Measurements from ENCODE around the gene ENTR1. TPM values are rescaled to one million over a fixed set of nuclear protein-coding genes. Genes with fewer than 3 reads are reported as not detected.

Gene ENTR1
- total and polyA plus RNA-seq, 2 of the 4 experiments (the other 2 are of a cell fraction), result 14.5 to 37.3 TPM

DNA sequence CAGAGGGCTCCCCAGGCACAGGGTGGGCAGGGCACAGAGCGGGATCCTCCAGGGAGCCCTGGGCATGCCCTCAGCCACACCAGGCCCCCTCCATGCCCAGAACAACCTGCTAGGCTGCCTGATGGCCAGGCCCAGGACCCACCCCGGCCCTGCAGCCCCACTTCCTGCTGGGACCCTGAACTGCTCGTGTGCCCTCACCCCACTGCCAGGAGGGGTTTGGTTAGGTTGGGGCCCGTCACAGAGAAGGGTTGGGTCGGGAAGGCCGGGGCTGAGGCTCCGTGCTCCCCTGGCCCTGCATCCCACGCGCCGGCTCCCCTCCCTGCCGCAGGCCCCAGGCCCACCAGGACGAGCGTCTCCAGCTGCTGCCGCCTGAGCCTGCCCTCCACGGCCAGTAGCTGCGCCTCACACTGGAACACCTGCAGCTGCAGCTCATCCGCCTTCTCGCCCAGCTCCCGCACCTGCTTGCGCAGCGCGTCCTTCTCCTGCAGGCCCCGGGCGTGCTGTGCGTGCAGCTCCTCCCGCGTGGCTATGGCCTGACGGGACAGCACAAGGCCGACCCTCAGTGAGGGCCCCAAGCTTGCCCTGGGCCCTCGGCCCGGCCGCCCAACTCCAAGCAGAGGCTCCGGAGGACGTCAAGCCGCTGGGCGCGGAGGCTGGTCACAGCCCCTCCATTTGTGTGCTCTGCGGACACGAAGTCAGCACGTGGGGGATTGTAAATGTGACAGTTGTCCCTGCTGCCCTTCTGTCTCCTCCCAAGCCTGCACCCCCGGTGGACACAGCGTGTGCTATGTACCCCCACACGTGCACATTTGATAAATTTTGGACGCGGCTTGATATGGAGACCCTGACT, 42.9 kb downstream of the ENTR1 start:
- H3K9ac ChIP-seq (ENCODE audit: low read depth, low read length), result no peak overlapping the region
- no peak overlapping the region for H2BK5ac ChIP-seq (ENCODE audit: low read depth, low read length, poor library complexity, severe bottlenecking)
- ChIA-PET POLR2A (ENCODE audit: unreplicated experiment) (no interaction called here), CTCF (no interaction called here)
- no peak overlapping the region for H4K8ac ChIP-seq (ENCODE audit: low read depth in 2 of 2, low read length in 2 of 2)
- no peaks in the 10 kb centered on the region for H4K20me1 ChIP-seq (ENCODE audit: insufficient read depth, low read length)
- H3K23ac ChIP-seq (ENCODE audit: low read depth, low read length), result no peak overlapping the region
- H3K56ac ChIP-seq (ENCODE audit: extremely low read depth, insufficient read depth, low read length), result no peak overlapping the region
- no peak for ATAC-seq (ENCODE audit: low read depth)
- DNase-seq, result no peak
- no peaks in the 10 kb centered on the region for H3K27me3 ChIP-seq (ENCODE audit: control insufficient read depth, insufficient read depth, low read length)
- dilution Hi-C loops (cut with HindIII; ENCODE audit: low sequenced_read_pairs, unreplicated experiment) (no loop called here), intact Hi-C loops (cut with micrococcal nuclease) (no loop called here), in situ Hi-C loops (cut with MboI; ENCODE audit: low sequenced_read_pairs) (no loop called here)
- no peak overlapping the region for H2BK15ac ChIP-seq (ENCODE audit: low read depth, low read length)
- H2BK20ac ChIP-seq (ENCODE audit: low read depth, low read length), result no peak overlapping the region
- H3K4me2 ChIP-seq (ENCODE audit: low read depth, low read length), result no peak overlapping the region
- no peak overlapping the region for H3K14ac ChIP-seq (replicated peaks; ENCODE audit: low read depth, low read length)
- H2BK120ac ChIP-seq (ENCODE audit: low read depth, low read length), result no peak overlapping the region
- no peak overlapping the region for H2AFZ ChIP-seq (replicated peaks; ENCODE audit: low read length, poor library complexity)
- peaks cover 12% of the 10 kb centered on the region for H3K9me1 ChIP-seq (ENCODE audit: insufficient read depth, low read length)
- H2AK9ac ChIP-seq (replicated peaks; ENCODE audit: low read depth, low read length, poor library complexity), result no peak overlapping the region
- H3K9me3 ChIP-seq (ENCODE audit: control insufficient read depth, insufficient read depth, low read length), result no peaks in the 10 kb centered on the region
- H3K36me3 ChIP-seq (ENCODE audit: control insufficient read depth, insufficient read depth, low read length), result no peaks in the 10 kb centered on the region
- H4K91ac ChIP-seq (ENCODE audit: insufficient read depth, low read depth, low read length), result no peak overlapping the region
- H3K4ac ChIP-seq (ENCODE audit: low read depth, low read length), result no peak overlapping the region
- H3K79me1 ChIP-seq (ENCODE audit: low read depth in 1 of 2, low read length in 2 of 2), result peaks cover 3 to 11% of the 10 kb centered on the region in 2 experiments; a peak in 3 of 4 replicates
- no peak overlapping the region for H3K27ac ChIP-seq (ENCODE audit: insufficient read depth, low read length)
- H3K18ac ChIP-seq (ENCODE audit: low read depth, low read length), result no peak overlapping the region
- 84% methylated on average over 28 of the region's 45 CpGs; no CpG with 5 or more reads in 1 of the 2 experiments for WGBS, 2 experiments (ENCODE audit: extremely low coverage in 2 of 2, insufficient read length in 1 of 2)
- no peak overlapping the region for H3K4me3 ChIP-seq (ENCODE audit: insufficient read depth, low read depth, low read length)
- peaks cover 15% of the 10 kb centered on the region for H3K4me1 ChIP-seq (ENCODE audit: control insufficient read depth, insufficient read depth, low read length)
- H4K5ac ChIP-seq (ENCODE audit: low read depth, low read length), result no peak overlapping the region
- H2AK5ac ChIP-seq (ENCODE audit: low read depth, low read length), result no peak overlapping the region
- no TSS peak for BruUV-seq (replicated peaks)
- TF ChIP-seq RAD21 (IDR thresholded peaks at IDR 0.05; ENCODE audit: low read length) (no peak), MXI1 (IDR thresholded peaks at IDR 0.05; ENCODE audit: borderline replicate concordance, low read depth, low read length) (no peak)

Data from IMR-90 (cell line).